Measurements from ENCODE around the gene DRC3. TPM values are rescaled to one million over a fixed set of nuclear protein-coding genes. Genes with fewer than 3 reads are reported as not detected.

The DRC3 gene
- polyA plus RNA-seq, 1 donor (not counting 4 experiments of a cell fraction or from before 2014, with no cell fraction given), result 0.69 TPM

DNA sequence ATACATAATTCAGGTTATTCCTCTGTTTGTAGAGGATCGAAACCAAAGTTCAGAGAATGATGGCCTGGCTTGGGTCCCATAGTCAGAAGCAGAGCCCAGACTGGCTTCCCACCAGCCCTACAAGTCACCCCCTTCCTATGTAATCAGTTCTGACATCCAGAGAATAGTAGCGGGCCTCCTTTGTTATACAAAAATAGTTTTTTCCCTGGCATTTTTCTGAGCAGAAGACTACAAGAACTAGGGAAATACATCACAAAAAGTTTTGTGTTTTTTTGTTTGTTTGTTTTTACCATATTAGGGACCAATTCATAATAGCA is 47.1 kb downstream of the DRC3 start:
- H3K27ac ChIP-seq (ENCODE audit: control insufficient read depth, insufficient read depth, low read length), result no peak overlapping the region
- H3K9me3 ChIP-seq (ENCODE audit: control insufficient read depth, low read depth, low read length), result no peaks in the 10 kb centered on the region
- no peaks in the 10 kb centered on the region for H4K20me1 ChIP-seq (ENCODE audit: control insufficient read depth, extremely low read depth, insufficient read depth, low read length)
- H3K4me3 ChIP-seq (ENCODE audit: control insufficient read depth in 2 of 3, extremely low read depth in 1 of 3, insufficient read depth in 2 of 3, low read depth in 1 of 3, low read length in 3 of 3), result no peak overlapping the region
- H2AFZ ChIP-seq (ENCODE audit: control insufficient read depth, low read length), result no peak overlapping the region
- no peaks in the 10 kb centered on the region for H3K27me3 ChIP-seq (ENCODE audit: control insufficient read depth, extremely low read depth, insufficient read depth, low read length)
- no peaks in the 10 kb centered on the region for H3K9me1 ChIP-seq (ENCODE audit: control insufficient read depth, extremely low read depth, insufficient read depth, low read length)
- H3K4me1 ChIP-seq (ENCODE audit: control insufficient read depth, extremely low read depth, insufficient read depth, low read length), result peaks cover under 1% of the 10 kb centered on the region
- H3K9ac ChIP-seq (ENCODE audit: control insufficient read depth, extremely low read depth, insufficient read depth, low read length), result no peak overlapping the region
- DNase-seq (ENCODE audit: low read depth, low spot score) (no peak), FAIRE-seq (no peak)
- H3K36me3 ChIP-seq (ENCODE audit: control insufficient read depth in 2 of 2, extremely low read depth in 1 of 2, insufficient read depth in 2 of 2, low read length in 2 of 2), result peaks cover 11 to 16% of the 10 kb centered on the region in 2 experiments
- no peak overlapping the region for H3K4me2 ChIP-seq (ENCODE audit: control insufficient read depth, extremely low read depth, insufficient read depth, low read depth, low read length)
- dilution Hi-C loops (cut with MboI; ENCODE audit: extremely low pct_ligation_motif_present, low sequenced_read_pairs), result no loop called here
- TF ChIP-seq EZH2 (IDR thresholded peaks at IDR 0.05; ENCODE audit: low read length), result no peak
- no peak for TF ChIP-seq CTCF (optimal IDR thresholded peaks at IDR 0.05 in 1 of 3, IDR thresholded peaks at IDR 0.05 in 1 of 3, conservative IDR thresholded peaks at IDR 0.05 in 1 of 3; ENCODE audit: extremely low read depth in 1 of 3, insufficient read depth in 2 of 3, low read length in 3 of 3)
- H3K79me2 ChIP-seq (ENCODE audit: control insufficient read depth, insufficient read depth, low read length), result no peaks in the 10 kb centered on the region

- Histone ChIP-seq H3K4me3 (ENCODE audit: control insufficient read depth in 2 of 3, extremely low read depth in 1 of 3, insufficient read depth in 2 of 3, low read depth in 1 of 3, low read length in 3 of 3) (no peak overlapping the region), H3K4me1 (ENCODE audit: control insufficient read depth, extremely low read depth, insufficient read depth, low read length) (peaks cover 12% of the 10 kb centered on the region), H3K36me3 (ENCODE audit: control insufficient read depth in 2 of 2, extremely low read depth in 1 of 2, insufficient read depth in 2 of 2, low read length in 2 of 2) (peaks cover 3 to 13% of the 10 kb centered on the region in 2 experiments), H4K20me1 (ENCODE audit: control insufficient read depth, extremely low read depth, insufficient read depth, low read length) (no peaks in the 10 kb centered on the region), H2AFZ (ENCODE audit: control insufficient read depth, low read length) (no peak overlapping the region), H3K9me3 (ENCODE audit: control insufficient read depth, low read depth, low read length) (no peaks in the 10 kb centered on the region), H3K9me1 (ENCODE audit: control insufficient read depth, extremely low read depth, insufficient read depth, low read length) (no peaks in the 10 kb centered on the region), H3K27me3 (ENCODE audit: control insufficient read depth, extremely low read depth, insufficient read depth, low read length) (no peaks in the 10 kb centered on the region), H3K9ac (ENCODE audit: control insufficient read depth, extremely low read depth, insufficient read depth, low read length) (no peak overlapping the region), H3K4me2 (ENCODE audit: control insufficient read depth, extremely low read depth, insufficient read depth, low read depth, low read length) (no peak overlapping the region), H3K27ac (ENCODE audit: control insufficient read depth, insufficient read depth, low read length) (no peak overlapping the region), H3K79me2 (ENCODE audit: control insufficient read depth, insufficient read depth, low read length) (no peaks in the 10 kb centered on the region)
- no peak for TF ChIP-seq CTCF (optimal IDR thresholded peaks at IDR 0.05 in 1 of 3, IDR thresholded peaks at IDR 0.05 in 1 of 3, conservative IDR thresholded peaks at IDR 0.05 in 1 of 3; ENCODE audit: extremely low read depth in 1 of 3, insufficient read depth in 2 of 3, low read length in 3 of 3)
- TF ChIP-seq EZH2 (IDR thresholded peaks at IDR 0.05; ENCODE audit: low read length), result no peak
- dilution Hi-C loops (cut with MboI; ENCODE audit: extremely low pct_ligation_motif_present, low sequenced_read_pairs), result no loop called here
- no peak for FAIRE-seq
- DNase-seq (ENCODE audit: low read depth, low spot score), result no peak
These were observed 48.3 kb downstream of the DRC3 start for GRCh38 chr17:18020971-18021370.
